SJSA1 (cell line): ENCODE results near the gene CDS1. TPM values are rescaled to one million over a fixed set of nuclear protein-coding genes. Genes with fewer than 3 reads are reported as not detected.

ENCODE experiments used
- total RNA-seq: library from RNA; depleted of rRNA; stranded (reverse); fragments of >200 nt; shearing (Covaris generic); gene quantifications from 2 replicates; pipeline ENCODE4 v1.2.3, GENCODE V29; 2014; rRNA removed

Gene CDS1
- total RNA-seq, 1 experiment from 2014 or later = 0.18 TPM

Other genes with a start within 250 kb of the CDS1 start
- gene NKX6-1, start 83.8 kb upstream of the CDS1 start, total RNA-seq = 2.5 and 3.3 TPM in 2 replicates